GM19452 (cell line): ENCODE measurements around the gene ORM2.

Experiments
- ATAC-seq: cut with Tn5 transposase; IDR thresholded peaks from one replicate; pipeline ENCODE4 v1.9.1; 2021; ENCODE audit not compliant: unreplicated experiment

The ORM2 gene

GRCh38 chr9:114291886-114292590, 37.6 kb upstream of the ORM2 start:
- ATAC-seq, result no peak

DNA sequence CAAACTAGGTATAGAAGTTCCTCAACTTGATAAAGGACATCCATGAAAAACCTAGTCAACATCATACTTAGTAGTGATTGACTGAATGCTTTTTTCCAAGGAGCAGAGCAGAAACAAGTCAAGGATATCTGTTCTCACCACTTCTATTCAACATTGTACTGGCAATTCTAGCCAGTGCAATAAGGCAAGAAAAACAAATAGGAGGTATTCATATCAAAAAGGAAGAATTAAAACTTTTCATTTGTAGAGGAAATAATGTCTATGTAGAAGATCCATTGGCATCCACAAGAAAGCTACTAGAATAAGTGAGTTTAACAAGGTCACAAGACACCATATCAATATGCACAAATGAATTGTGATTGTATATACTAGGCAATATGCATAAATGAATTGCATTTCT, 35.0 kb upstream of the ORM2 start:
- ATAC-seq, result no peak

DNA sequence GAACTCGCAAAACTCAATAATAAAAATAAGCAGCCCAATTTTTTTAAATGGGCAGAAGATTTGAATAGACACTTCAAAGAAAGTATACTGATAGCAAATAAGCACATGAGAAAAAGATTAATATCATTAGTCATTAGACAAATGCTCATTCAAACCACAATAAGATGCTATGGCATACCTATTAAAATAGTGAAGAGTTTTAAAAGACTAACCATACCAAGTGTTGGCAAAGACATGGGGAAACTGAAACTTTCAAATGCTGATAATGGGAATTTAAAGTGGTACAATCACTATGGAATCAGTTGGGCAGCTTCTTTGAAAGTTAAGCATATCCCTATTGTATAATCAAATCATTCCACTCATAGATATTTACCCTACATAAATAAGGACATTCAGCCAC, 33.3 kb upstream of the ORM2 start:
- no peak for ATAC-seq

- no peak for ATAC-seq
These were observed 30.1 kb upstream of the ORM2 start for GRCh38 chr9:114299286-114300152.

DNA sequence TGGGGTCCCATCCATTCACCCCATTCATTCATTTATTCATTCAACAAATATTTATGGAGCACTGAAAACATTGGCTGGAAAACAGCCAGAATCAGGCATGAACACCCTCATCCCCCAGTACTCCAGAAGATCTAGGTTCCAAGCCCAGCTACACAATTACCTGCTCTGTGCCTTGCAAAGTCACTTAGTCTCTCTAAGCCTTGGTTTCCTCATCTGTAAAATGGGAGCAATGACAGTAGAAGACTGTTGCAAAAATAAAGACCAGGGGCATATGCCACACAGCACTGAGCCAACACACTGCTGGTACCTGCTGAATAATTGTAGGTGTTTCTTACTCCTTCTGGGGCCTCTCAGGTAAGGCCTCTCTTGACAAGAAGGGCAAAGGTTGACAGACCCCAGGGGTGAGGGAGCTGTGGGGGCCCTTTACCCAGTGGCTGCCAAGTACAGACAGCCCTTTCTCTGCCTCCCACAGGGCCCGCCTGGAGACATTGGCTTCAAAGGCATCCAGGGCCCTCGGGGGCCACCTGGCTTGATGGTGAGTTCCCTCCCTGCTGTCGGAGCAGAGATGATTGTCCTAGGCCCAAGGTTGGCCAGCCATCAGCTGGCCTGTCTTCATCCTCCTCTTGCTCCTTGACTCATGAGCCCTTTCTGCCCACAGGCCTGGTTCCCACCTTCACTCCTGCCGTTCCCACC, 29.4 kb upstream of the ORM2 start:
- ATAC-seq, result no peak

GRCh38 chr9:114300846-114301797, 28.5 kb upstream of the ORM2 start:
- no peak for ATAC-seq

GRCh38 chr9:114301798-114302565, 27.7 kb upstream of the ORM2 start:
- no peak for ATAC-seq

- no peak for ATAC-seq
These were observed 26.9 kb upstream of the ORM2 start for GRCh38 chr9:114302727-114303126.

DNA sequence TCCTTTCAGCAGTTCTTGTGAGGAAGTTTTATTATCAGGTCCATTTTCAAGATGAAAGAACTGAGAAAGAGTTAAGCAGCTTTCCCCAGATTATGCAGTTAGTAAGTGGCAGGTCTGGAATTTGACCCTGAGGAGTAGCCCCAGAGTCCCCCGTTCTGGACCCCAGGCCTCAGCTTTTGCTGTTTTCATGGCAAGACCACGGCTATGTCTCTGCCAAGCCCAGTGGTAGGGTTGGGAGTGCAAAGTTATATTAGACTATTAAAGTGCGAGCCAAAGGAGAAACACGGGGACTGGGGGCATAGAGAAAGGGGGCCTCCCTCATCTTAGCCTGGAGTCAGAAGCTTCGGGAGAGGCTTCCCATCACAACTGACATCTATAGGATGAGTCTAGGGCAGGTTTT, 26.1 kb upstream of the ORM2 start:
- ATAC-seq, result no peak

DNA sequence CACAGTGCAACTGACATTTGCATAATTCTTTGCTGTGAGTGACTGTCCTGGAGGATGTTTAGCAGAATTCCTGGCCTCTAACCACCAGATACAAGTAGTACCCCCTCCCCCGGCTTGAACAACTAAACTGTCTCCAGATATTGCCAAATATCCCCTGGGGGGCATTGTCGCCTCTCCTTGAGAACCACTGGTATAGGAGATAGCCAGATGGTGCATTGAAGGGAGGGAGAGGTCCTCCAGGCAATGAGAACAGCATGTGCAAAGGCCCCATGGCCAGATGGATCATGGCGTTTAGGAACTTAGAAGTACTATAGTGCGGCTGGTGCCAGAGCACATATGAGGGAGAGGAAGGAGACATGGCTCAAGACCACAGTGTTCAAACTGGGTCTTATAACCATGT, 25.7 kb upstream of the ORM2 start:
- no peak for ATAC-seq

GRCh38 chr9:114304416-114305188, 25.1 kb upstream of the ORM2 start:
- no peak for ATAC-seq

DNA sequence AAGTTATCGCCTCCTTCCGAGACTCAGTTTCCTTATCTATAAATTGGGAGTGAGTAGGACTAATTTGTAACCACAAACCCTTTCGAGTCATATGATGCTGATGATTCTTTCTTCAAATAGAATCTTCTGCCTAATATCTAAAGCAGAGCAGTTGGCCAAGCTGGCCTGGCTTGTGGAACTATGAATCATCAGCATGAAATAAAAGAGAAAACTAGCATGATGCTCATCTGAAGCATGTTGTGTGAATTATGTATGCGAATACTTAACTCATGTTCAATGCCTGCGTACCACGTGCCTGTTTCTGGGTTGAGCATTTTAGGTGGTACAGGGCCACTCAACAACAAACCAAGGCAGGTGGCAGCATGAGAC, 21.8 kb upstream of the ORM2 start:
- no peak for ATAC-seq

DNA sequence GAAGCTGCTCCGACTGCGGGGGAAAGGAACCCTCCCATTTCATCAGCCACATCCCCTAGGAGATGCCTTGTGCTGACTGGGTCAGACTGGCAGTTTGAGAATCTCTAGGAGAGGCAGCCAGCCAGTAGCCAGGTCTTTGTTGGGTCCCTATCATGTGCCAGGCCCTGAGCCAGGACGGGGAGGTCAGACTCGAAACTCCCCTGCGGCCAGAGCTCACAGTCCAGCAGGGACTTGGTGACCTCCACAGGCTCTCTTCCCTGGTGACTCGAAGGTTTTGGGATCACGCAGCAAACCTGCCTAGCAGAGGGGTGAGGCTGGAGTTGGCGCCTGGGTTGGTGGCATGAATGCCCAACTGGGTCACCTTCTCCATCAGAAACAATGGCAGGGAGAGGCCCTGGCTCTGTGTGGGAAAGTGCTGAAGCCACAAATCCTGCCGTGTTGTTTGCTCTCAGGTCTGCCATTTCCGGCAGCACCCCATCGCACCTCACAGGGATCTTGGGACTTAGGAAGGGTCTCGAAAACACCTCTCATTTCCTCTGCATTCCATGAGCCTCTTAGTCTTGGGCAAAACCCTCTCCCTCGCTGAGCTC, 21.2 kb upstream of the ORM2 start:
- ATAC-seq, result no peak

DNA sequence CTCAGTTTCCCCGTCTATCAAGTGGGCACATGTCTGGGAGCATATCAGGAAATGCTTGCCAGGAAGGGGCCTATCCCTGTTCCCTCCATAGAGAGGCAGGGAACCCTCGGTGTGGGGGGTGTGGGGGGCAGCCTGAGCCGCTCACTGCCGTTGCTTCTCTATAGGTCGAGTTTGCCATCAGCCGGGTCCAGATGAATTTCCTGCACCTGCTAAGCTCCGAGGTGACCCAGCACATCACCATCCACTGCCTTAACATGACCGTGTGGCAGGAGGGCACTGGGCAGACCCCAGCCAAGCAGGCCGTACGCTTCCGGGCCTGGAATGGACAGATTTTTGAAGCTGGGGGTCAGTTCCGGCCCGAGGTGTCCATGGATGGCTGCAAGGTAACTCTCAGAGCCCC, 20.6 kb upstream of the ORM2 start:
- ATAC-seq, result no peak

DNA sequence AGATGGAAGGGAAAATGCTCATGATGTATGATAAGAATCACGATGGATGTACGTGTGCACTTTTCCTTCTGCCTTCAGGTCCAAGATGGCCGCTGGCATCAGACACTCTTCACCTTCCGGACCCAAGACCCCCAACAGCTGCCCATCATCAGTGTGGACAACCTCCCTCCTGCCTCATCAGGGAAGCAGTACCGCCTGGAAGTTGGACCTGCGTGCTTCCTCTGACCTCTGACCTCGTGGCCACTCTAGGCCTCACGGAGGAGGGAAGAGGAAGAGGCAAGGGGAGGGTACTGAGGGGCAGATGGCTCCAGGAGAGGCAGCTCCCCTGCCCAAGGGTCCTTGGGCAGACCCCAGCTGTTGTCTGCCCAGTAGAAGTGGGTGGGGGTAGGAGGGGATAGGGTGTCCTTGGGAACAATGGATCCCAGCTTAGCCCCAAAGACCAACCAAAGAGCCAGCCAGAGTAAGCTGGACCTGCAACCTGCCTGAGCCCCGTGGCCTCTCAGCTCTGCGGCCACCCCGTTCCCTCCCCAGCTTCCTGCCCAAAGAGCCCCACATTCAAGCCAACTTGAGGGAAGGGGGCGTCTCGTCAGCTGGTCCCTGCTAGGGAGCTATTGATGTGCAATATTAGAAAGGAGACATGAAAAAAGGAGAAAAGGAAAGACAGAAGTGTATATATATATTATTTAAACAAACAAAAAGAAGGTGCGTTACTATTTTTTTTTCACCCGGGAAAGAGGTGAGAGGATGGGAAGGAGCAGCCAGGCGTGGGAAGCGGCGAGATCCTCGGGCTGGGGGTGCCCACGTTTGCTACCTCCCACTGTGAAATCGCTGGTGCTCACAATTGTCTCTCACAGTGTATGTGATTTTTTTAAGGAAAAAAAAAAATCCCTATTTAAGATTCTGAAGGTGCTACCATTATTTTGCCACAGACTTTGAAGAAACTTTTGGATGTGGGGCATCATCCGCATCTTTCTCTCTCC, 18.9 kb upstream of the ORM2 start:
- ATAC-seq, result no peak

- no peak for ATAC-seq
These were observed 17.8 kb upstream of the ORM2 start for GRCh38 chr9:114311571-114312512.

GRCh38 chr9:114312513-114312875, 17.2 kb upstream of the ORM2 start:
- ATAC-seq, result no peak
